Tibial nerve (tissue), 4 donors: Measurements from ENCODE around the gene GASK1A. TPM values are rescaled to one million over a fixed set of nuclear protein-coding genes. Genes with fewer than 3 reads are reported as not detected.
"Not testable (repeated sequence)": the region's sequence is repeated elsewhere in the genome, so short reads cannot be mapped to it uniquely, and the experiment has no call there.

ENCODE experiments used
- DNase-seq, 2 donors: peaks; one replicate each; pipeline ENCODE4 v3.0.0-alpha.2; 2019; ENCODE audit warnings: low spot score in 2 of 2
- H3K27ac ChIP-seq, 4 donors: fragments of 200-600 bp; sonication (generic) in 3 of 4; one replicate each; pipeline ENCODE4 v1.5.1; 2017 to 2019; ENCODE audit warnings: mild to moderate bottlenecking in 1 of 4
- H3K27me3 ChIP-seq, 2 donors: fragments of 200-600 bp; sonication (generic) in 1 of 2; one replicate each; pipeline versions ENCODE4 v1.5.1 to v1.6.0; 2017 to 2019
- H3K36me3 ChIP-seq, 3 donors: fragments of 200-600 bp; sonication (generic); one replicate each; pipeline ENCODE4 v1.5.1; 2018 to 2019
- H3K4me1 ChIP-seq, 4 donors: fragments of 200-600 bp; sonication (generic) in 3 of 4; one replicate each; pipeline ENCODE4 v1.5.1; 2017 to 2019
- H3K4me3 ChIP-seq, 4 donors: fragments of 200-600 bp; sonication (generic) in 3 of 4; one replicate each; pipeline ENCODE4 v1.5.1; 2017 to 2019; ENCODE audit warnings: mild to moderate bottlenecking in 1 of 4, moderate library complexity in 1 of 4
- H3K9me3 ChIP-seq, 4 donors: fragments of 200-600 bp; sonication (generic) in 3 of 4; one replicate each; pipeline ENCODE4 v1.5.1; 2017 to 2019
- EP300 ChIP-seq, 2 donors: sonication (generic); formaldehyde crosslinking; IDR thresholded peaks; one replicate each; pipeline ENCODE4 v1.6.1; 2017; ENCODE audit warnings: antibody characterized with exemption in 2 of 2, mild to moderate bottlenecking in 1 of 2
- POLR2A ChIP-seq, 2 donors: fragments of 450-650 bp; IDR thresholded peaks; one replicate each; pipeline ENCODE4 v1.6.1; 2017; ENCODE audit warnings: antibody characterized with exemption in 2 of 2, mild to moderate bottlenecking in 2 of 2, moderate library complexity in 2 of 2
- WGBS, 2 donors: methylation state at CpG; one replicate each; pipeline ENCODE4 v1.1.5; 2018; 5-methylcytosine and 5-hydroxymethylcytosine counted together
- total RNA-seq, 4 donors: library from RNA; depleted of rRNA; stranded (reverse); fragments of >200 nt; gene quantifications; one replicate each; pipeline ENCODE4 v1.1.0, GENCODE V29; 2016
- TF ChIP-seq, protein P1 (sequence below), 5 experiments: fragments of 200-600 bp in 3 of 5; fragments of 450-650 bp in 2 of 5; sonication (generic) in 3 of 5; IDR thresholded peaks; one replicate each; pipeline ENCODE4 v1.5.1; 2016 to 2019; ENCODE audit warnings: antibody characterized with exemption in 5 of 5, mild to moderate bottlenecking in 3 of 5, moderate library complexity in 2 of 5

GASK1A gene
- total RNA-seq, 4 donors from 2014 or later: 43.0 to 70.6 (median 49.5) TPM

DNA sequence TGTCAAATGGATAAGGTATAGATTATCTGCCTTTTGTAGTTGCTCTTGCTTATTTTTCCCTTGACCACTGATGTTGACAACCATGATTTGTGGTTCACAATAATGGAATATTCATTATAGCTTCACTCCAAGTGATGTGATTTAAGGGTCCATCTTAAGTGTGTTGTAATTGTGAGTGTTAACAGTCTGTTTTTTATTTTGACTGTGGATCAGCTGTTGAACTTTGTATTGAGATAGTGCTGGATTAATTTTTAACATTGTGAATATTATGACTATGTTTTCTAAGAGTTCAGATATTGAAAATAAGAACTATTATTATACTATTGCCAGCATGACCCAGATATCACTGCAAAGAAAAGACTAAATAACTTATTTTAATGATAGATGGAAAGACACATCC, 8.6 kb upstream of the GASK1A start:
- no peak for DNase-seq
- H3K9me3 ChIP-seq: peaks cover 0 to 14% (median 0%) of the 10 kb centered on the region in 4 donors
- H3K27me3 ChIP-seq: no peaks in the 10 kb centered on the region
- no peaks in the 10 kb centered on the region for H3K36me3 ChIP-seq
- H3K4me3 ChIP-seq: no peak overlapping the region
- H3K27ac ChIP-seq: no peak overlapping the region
- TF ChIP-seq POLR2A (IDR thresholded peaks at IDR 0.05) (no peak), EP300 (IDR thresholded peaks at IDR 0.05) (no peak)
- TF ChIP-seq, protein P1, sequence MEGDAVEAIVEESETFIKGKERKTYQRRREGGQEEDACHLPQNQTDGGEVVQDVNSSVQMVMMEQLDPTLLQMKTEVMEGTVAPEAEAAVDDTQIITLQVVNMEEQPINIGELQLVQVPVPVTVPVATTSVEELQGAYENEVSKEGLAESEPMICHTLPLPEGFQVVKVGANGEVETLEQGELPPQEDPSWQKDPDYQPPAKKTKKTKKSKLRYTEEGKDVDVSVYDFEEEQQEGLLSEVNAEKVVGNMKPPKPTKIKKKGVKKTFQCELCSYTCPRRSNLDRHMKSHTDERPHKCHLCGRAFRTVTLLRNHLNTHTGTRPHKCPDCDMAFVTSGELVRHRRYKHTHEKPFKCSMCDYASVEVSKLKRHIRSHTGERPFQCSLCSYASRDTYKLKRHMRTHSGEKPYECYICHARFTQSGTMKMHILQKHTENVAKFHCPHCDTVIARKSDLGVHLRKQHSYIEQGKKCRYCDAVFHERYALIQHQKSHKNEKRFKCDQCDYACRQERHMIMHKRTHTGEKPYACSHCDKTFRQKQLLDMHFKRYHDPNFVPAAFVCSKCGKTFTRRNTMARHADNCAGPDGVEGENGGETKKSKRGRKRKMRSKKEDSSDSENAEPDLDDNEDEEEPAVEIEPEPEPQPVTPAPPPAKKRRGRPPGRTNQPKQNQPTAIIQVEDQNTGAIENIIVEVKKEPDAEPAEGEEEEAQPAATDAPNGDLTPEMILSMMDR (IDR thresholded peaks at IDR 0.05): no peak
- no peaks in the 10 kb centered on the region for H3K4me1 ChIP-seq

DNA sequence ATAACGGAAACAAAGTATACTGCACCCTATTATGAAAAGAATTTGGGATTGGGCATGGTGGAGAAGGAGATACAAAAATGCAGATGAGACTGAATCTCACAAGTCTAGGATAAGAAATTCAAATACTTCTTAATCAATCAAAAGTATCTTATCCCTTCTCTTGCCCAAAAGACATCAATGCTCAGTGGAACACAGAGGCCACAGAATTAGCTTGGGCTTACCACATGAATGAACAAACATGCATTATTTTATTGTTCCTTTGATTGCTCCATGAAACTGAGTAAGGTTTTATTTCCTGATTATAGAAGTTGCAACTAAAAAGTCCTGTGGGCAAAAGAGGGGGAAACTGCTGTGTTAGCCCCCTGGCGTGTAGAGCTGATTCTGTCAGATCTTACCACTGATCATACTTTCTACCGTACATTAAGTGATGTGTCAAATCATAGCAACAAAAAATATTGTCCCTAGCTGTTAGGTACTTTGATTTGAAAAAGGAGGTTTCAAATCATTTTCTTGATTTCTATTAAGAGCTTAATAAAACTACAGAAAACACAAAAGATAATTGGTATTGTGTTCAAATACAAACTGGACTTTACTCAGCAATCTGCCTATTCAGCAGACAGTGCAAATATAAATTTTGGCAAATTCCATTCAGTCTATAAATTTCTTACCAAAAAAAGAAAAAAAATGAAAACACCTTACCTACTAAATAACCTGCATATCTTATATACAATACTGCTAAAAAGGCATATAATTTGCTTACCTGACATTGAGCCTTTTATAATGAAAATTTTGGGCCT, 7.9 kb upstream of the GASK1A start:
- Histone ChIP-seq H3K27ac (no peak overlapping the region), H3K4me1 (no peaks in the 10 kb centered on the region), H3K9me3 (peaks cover 0 to 14% (median 0%) of the 10 kb centered on the region in 4 donors), H3K36me3 (no peaks in the 10 kb centered on the region), H3K4me3 (no peak overlapping the region), H3K27me3 (no peaks in the 10 kb centered on the region)
- no peak for DNase-seq
- TF ChIP-seq EP300 (IDR thresholded peaks at IDR 0.05) (no peak), POLR2A (IDR thresholded peaks at IDR 0.05) (no peak)
- TF ChIP-seq, protein P1 (IDR thresholded peaks at IDR 0.05): no peak
- 73 to 86% methylated on average over 3 of the region's 3 CpGs for WGBS, 2 donors

DNA sequence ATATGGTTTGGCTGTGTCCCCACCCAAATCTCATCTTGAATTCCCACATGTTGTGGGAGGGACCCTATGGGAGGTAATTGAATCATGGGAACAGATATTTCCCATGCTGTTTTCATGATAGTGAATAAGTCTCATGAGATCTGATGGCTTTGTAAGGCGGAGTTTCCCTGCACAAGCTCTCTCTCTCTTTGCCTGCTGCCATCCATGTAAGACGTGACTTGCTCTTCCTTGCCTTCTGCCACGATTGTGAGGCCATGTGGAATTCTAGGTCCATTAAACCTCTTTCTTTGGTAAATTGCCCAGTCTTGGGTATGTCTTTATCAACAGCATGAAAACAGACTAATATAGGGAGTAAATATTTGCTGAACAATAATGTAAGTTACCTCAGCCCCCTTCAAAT, 4.2 kb upstream of the GASK1A start:
- H3K27ac ChIP-seq, H3K36me3 ChIP-seq, H3K4me1 ChIP-seq, H3K27me3 ChIP-seq, H3K4me3 ChIP-seq, DNase-seq: not testable (repeated sequence)
- peaks cover 0 to 20% (median 0%) of the 10 kb centered on the region in 4 donors for H3K9me3 ChIP-seq
- 93 to 94% methylated on average over 3 of the region's 3 CpGs for WGBS, 2 donors

DNA sequence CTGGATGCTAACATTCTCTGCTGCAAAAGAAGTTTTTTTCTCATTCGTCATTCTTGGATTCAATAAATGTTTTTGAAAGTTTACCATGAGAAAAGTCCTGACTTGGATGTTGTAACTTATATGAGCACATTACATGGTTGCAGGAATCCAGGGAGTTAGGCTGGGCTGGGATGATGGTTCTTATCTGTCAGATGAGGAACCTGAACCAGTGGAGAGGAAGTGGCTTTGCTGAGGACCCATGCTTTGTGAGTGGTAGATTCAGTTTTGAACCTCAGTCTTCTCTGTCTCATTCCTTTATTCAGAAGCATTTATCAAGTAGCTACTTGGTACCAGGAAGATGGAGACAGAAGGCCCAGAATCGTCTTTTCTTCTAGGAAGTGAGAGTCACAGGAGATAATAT, 3.7 kb upstream of the GASK1A start:
- Histone ChIP-seq H3K27me3 (no peaks in the 10 kb centered on the region), H3K9me3 (peaks cover 0 to 20% (median 0%) of the 10 kb centered on the region in 4 donors), H3K27ac (no peak overlapping the region), H3K36me3 (no peaks in the 10 kb centered on the region), H3K4me1 (peaks cover 0 to 10% (median 0%) of the 10 kb centered on the region in 4 donors), H3K4me3 (no peak overlapping the region)
- TF ChIP-seq, protein P1 (IDR thresholded peaks at IDR 0.05): no peak
- TF ChIP-seq POLR2A (IDR thresholded peaks at IDR 0.05) (no peak), EP300 (IDR thresholded peaks at IDR 0.05) (no peak)
- DNase-seq: no peak
- 80 to 84% methylated on average over 2 of the region's 2 CpGs for WGBS, 2 donors

DNA sequence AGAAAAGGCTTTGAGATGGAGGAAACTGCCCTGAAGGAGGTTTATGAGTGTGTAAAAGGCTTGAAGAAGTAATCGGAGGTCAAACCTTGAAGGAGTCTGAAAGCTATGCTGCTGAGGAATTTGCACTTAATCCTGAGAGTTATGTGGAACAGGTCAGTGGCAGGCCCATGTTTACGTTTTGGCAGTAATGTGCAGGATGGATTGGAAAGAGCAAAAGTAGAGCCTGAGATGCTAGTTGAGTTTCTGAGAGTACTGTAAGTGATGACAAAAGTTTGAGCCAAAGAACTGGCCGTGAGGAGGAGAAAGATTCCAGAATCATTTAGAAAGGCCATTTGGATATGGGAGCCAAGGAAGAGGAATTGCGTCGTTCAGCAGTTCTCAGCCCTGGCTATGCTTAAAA, 3.2 kb upstream of the GASK1A start:
- WGBS, 2 donors: 91 to 95% methylated on average over 5 of the region's 5 CpGs

More for the DNA sequence above, 3.2 kb upstream of the GASK1A start:
- no peak overlapping the region for H3K27ac ChIP-seq
- H3K4me1 ChIP-seq: peaks cover 0 to 10% (median under 1%) of the 10 kb centered on the region in 4 donors
- H3K9me3 ChIP-seq: peaks cover 0 to 20% (median 0%) of the 10 kb centered on the region in 4 donors
- no peak overlapping the region for H3K4me3 ChIP-seq
- DNase-seq: no peak
- TF ChIP-seq, protein P1 (IDR thresholded peaks at IDR 0.05): no peak
- TF ChIP-seq EP300 (IDR thresholded peaks at IDR 0.05) (no peak), POLR2A (IDR thresholded peaks at IDR 0.05) (no peak)
- H3K36me3 ChIP-seq: no peaks in the 10 kb centered on the region
- no peaks in the 10 kb centered on the region for H3K27me3 ChIP-seq
